Fibroblast of lung (primary cell): ENCODE measurements around the gene BCL7A.

ENCODE experiments used
- CTCF ChIP-seq, 2 donors: IDR thresholded peaks in 1 of 2; conservative IDR thresholded peaks in 1 of 2; 1 replicate in 1 of 2; 2 replicates in 1 of 2; pipeline ENCODE4 v1.5.1; 2011 to 2012; ENCODE audit warnings: low read length in 2 of 2, control low read depth in 1 of 2, inconsistent platforms in 1 of 2, low read depth in 1 of 2, mild to moderate bottlenecking in 1 of 2
- EZH2 ChIP-seq: IDR thresholded peaks from 2 replicates; pipeline ENCODE4 v1.5.1; 2012; ENCODE audit warnings: low read length, control low read depth, mild to moderate bottlenecking; ENCODE audit errors: missing control alignments

- TF ChIP-seq CTCF (conservative IDR thresholded peaks at IDR 0.05 in 1 of 2, IDR thresholded peaks at IDR 0.05 in 1 of 2; ENCODE audit: low read depth in 1 of 2, low read length in 2 of 2) (no peak), EZH2 (no peak)
Measured at GRCh38 chr12:122076743-122077495, 55.2 kb downstream of the BCL7A start.
